K562 (cell line): ENCODE results near the gene SELENOK. TPM values are rescaled to one million over a fixed set of nuclear protein-coding genes. Genes with fewer than 3 reads are reported as not detected.

Experiments
- ATAC-seq: fragments of 200-7000 bp; cut with Tn5 transposase; 3 replicates; pipeline ENCODE4 v1.9.1; 2020; ENCODE audit warnings: moderate library complexity
- BruUV-seq: library from RNA; stranded (reverse); fragments of 400-500 nt; replicated peaks from 2 replicates; lab custom pipeline; 2021; lab: Mats Ljungman, UMichigan
- CTCF ChIA-PET: fragments of 300-600 bp; formaldehyde crosslinking; extraction: SDS; loops from one replicate; lab custom pipeline; 2021; ENCODE audit warnings: low intra/inter-chr PET ratio; lab: Yijun Ruan, JAX
- POLR2A ChIA-PET: fragments of 300-600, 350-650 bp; sonication (Branson Sonifier 250); formaldehyde crosslinking; extraction: SDS; loops from one replicate; lab custom pipeline; 2021; ENCODE audit warnings: antibody characterized with exemption, inconsistent platforms; lab: Yijun Ruan, JAX
- DNase-seq, 4 experiments: peaks; one replicate each; pipeline versions ENCODE4 v3.0.0 to v3.0.0-alpha.2; 2011 to 2018; ENCODE audit warnings: low spot score in 3 of 4, mixed read lengths in 3 of 4; ENCODE audit errors: extremely low read depth in 1 of 4
- FAIRE-seq: peaks from 2 replicates; lab custom pipeline; 2011; peaks lifted over from hg19 to GRCh38; lab: Jason Lieb, UNC
- H2AFZ ChIP-seq: 2 replicates; pipeline ENCODE4 v1.6.0; 2011; ENCODE audit warnings: low read depth, low read length, control low read depth, inconsistent platforms
- H3K27ac ChIP-seq: fragments of 200-600 bp; 3 replicates; pipeline ENCODE4 v1.8.0; 2011; ENCODE audit warnings: low read depth, mild to moderate bottlenecking, control low read depth, inconsistent platforms, low read length, moderate library complexity, mixed read lengths; ENCODE audit errors: extremely low read depth
- H3K27me3 ChIP-seq, 2 experiments: fragments of 300-600 bp in 1 of 2; 2 replicates in 1 of 2; 3 replicates in 1 of 2; pipeline versions ENCODE4 v1.6.0 to v1.8.0; 2011; ENCODE audit warnings: inconsistent platforms in 2 of 2, low read length in 2 of 2, mild to moderate bottlenecking in 1 of 2, mixed read lengths in 1 of 2, moderate library complexity in 1 of 2; ENCODE audit not compliant: control insufficient read depth in 2 of 2, insufficient read depth in 2 of 2
- H3K36me3 ChIP-seq: fragments of 300-600 bp; 3 replicates; pipeline ENCODE4 v1.8.0; 2011; ENCODE audit warnings: mild to moderate bottlenecking, low read length, inconsistent platforms; ENCODE audit not compliant: control insufficient read depth, insufficient read depth
- H3K4me1 ChIP-seq, 2 experiments: fragments of 200-600 bp in 1 of 2; replicated peaks in 1 of 2; 2 replicates in 1 of 2; 3 replicates in 1 of 2; pipeline versions ENCODE4 v1.5.1 to v1.8.0; 2011; ENCODE audit warnings: inconsistent platforms in 2 of 2, low read length in 2 of 2, mild to moderate bottlenecking in 1 of 2, mixed read lengths in 1 of 2, moderate library complexity in 1 of 2; ENCODE audit not compliant: control insufficient read depth in 2 of 2, insufficient read depth in 2 of 2
- H3K4me2 ChIP-seq: 2 replicates; pipeline ENCODE4 v1.6.1; 2011; ENCODE audit warnings: low read length, control low read depth, inconsistent platforms, mixed read lengths; ENCODE audit not compliant: insufficient read depth
- H3K4me3 ChIP-seq: fragments of 200-600 bp; sonication (generic), shearing (Covaris generic); 2 replicates; pipeline ENCODE4 v1.5.1; 2016; ENCODE audit warnings: control low read depth, inconsistent platforms
- H3K79me2 ChIP-seq: fragments of 200-600 bp; 3 replicates; pipeline ENCODE4 v1.8.0; 2011; ENCODE audit warnings: low read length, inconsistent platforms; ENCODE audit not compliant: control insufficient read depth, insufficient read depth
- H3K9ac ChIP-seq, 2 experiments: 2 replicates each; pipeline versions ENCODE4 v1.6.0 to v1.6.1; 2011; ENCODE audit warnings: low read depth in 2 of 2, low read length in 2 of 2, control low read depth in 1 of 2, inconsistent platforms in 1 of 2, mild to moderate bottlenecking in 1 of 2, mixed read lengths in 1 of 2; ENCODE audit not compliant: insufficient read depth in 1 of 2
- H3K9me1 ChIP-seq: one replicate; pipeline ENCODE4 v1.6.0; 2011; ENCODE audit warnings: inconsistent platforms, mild to moderate bottlenecking, low read length, moderate library complexity; ENCODE audit not compliant: control insufficient read depth, insufficient read depth
- H3K9me3 ChIP-seq: replicated peaks from 2 replicates; pipeline ENCODE4 v1.5.1; 2011; ENCODE audit warnings: low read depth, low read length, inconsistent platforms; ENCODE audit not compliant: control insufficient read depth, insufficient read depth
- H4K20me1 ChIP-seq: replicated peaks from 2 replicates; pipeline ENCODE4 v1.6.1; 2011; ENCODE audit warnings: low read length, inconsistent platforms, mixed read lengths; ENCODE audit not compliant: control insufficient read depth, insufficient read depth
- BACH1 ChIP-seq: fragments of 200-800 bp; sonication (Bioruptor generic); IDR thresholded peaks from 2 replicates; pipeline ENCODE4 v1.6.1; 2016; ENCODE audit warnings: missing genetic modification characterization, missing compliant biosample characterization
- CBX2 ChIP-seq: fragments of 200-600 bp; sonication (generic); IDR thresholded peaks from one replicate; pipeline ENCODE4 v1.6.1; 2012; ENCODE audit warnings: mild to moderate bottlenecking, low read length, inconsistent platforms; ENCODE audit not compliant: insufficient read depth, poor library complexity, severe bottlenecking
- DNMT1 ChIP-seq: fragments of 450-650 bp; IDR thresholded peaks from 2 replicates; pipeline ENCODE4 v1.6.1; 2016; ENCODE audit warnings: antibody characterized with exemption, mild to moderate bottlenecking
- FOXJ2 ChIP-seq: fragments of 200-800 bp; sonication (Bioruptor generic); IDR thresholded peaks from 2 replicates; pipeline ENCODE4 v1.6.1; 2016; ENCODE audit warnings: missing genetic modification characterization, missing compliant biosample characterization
- POLR2G ChIP-seq: fragments of 200-400 bp; formaldehyde crosslinking; IDR thresholded peaks from 2 replicates; pipeline ENCODE4 v1.6.1; 2017; ENCODE audit warnings: low read depth, mild to moderate bottlenecking, antibody characterized with exemption, low read length, moderate library complexity
- PTTG1 ChIP-seq: fragments of 450-650 bp; IDR thresholded peaks from 2 replicates; pipeline ENCODE4 v1.6.1; 2016; ENCODE audit warnings: low read depth, mild to moderate bottlenecking, missing genetic modification characterization, missing compliant biosample characterization
- RAD21 ChIP-seq, 2 experiments: fragments of 250-450 bp in 1 of 2; fragments of 450-650 bp in 1 of 2; sonication (Bioruptor Pico) in 1 of 2; formaldehyde crosslinking in 1 of 2; IDR thresholded peaks in 1 of 2; conservative IDR thresholded peaks in 1 of 2; 2 replicates each; pipeline versions ENCODE4 v1.4.0 to v1.8.0; 2020 to 2022; ENCODE audit warnings: mild to moderate bottlenecking in 2 of 2, moderate library complexity in 1 of 2
- TCF15 ChIP-seq: fragments of 250-450 bp; sonication (Bioruptor Pico); IDR thresholded peaks from 2 replicates; pipeline ENCODE4 v1.8.0; 2022; ENCODE audit warnings: moderate library complexity, mild to moderate bottlenecking, inconsistent platforms
- TOE1 ChIP-seq, 2 experiments: fragments of 450-650 bp in 1 of 2; sonication (generic) in 1 of 2; formaldehyde crosslinking in 1 of 2; IDR thresholded peaks; 2 replicates each; pipeline versions ENCODE4 v1.7.1 to v1.8.0; 2016 to 2022; ENCODE audit warnings: borderline replicate concordance in 2 of 2, mild to moderate bottlenecking in 2 of 2, antibody characterized with exemption in 1 of 2, inconsistent platforms in 1 of 2, low read depth in 1 of 2, missing genetic modification reagents in 1 of 2, moderate library complexity in 1 of 2
- TSC22D4 ChIP-seq: fragments of 450-650 bp; IDR thresholded peaks from 2 replicates; pipeline ENCODE4 v1.6.1; 2016; ENCODE audit warnings: missing genetic modification characterization, missing biosample characterization, control low read depth
- ZNF668 ChIP-seq: fragments of 250-450 bp; sonication (Bioruptor Pico); IDR thresholded peaks from 2 replicates; pipeline ENCODE4 v1.8.0; 2022; ENCODE audit warnings: mild to moderate bottlenecking, inconsistent platforms
- WGBS: fragments of 100-300 bp; shearing (Covaris generic); methylation state at CpG from one replicate; pipeline ENCODE4 v1.1.6; 2016; ENCODE audit warnings: low coverage, mixed read lengths; ENCODE audit not compliant: insufficient coverage; ENCODE audit errors: missing lambda C conversion rate; 5-methylcytosine and 5-hydroxymethylcytosine counted together
- in situ Hi-C: fragments of 300-500 bp; cut with MboI; formaldehyde crosslinking; loops from 4 replicates; pipeline ENCODE4 v1.15.0; 2018; ENCODE audit warnings: inconsistent platforms, mixed read lengths
- intact Hi-C: fragments of 100-400 bp; cut with micrococcal nuclease; formaldehyde crosslinking; loops from 2 replicates; pipeline ENCODE4 v1.14.2; 2022
- polyA plus RNA-seq, 8 experiments: library from polyadenylated mRNA; depleted of rRNA in 4 of 8; stranded (reverse) in 5 of 8; unstranded in 3 of 8; fragments of >200 nt; fragmentation: Nextera tagmentation in 2 of 8; fragmentation: Illumina TruSeq in 1 of 8; extraction: Ambion mirVana in 2 of 8; extraction: Trizol in 1 of 8; gene quantifications; 2 replicates each; pipeline versions ENCODE4 v1.2.1 to v1.2.3, GENCODE V29; 2011 to 2014; ENCODE audit warnings: inconsistent platforms in 1 of 8, missing spikeins in 1 of 8
- total RNA-seq, 7 experiments: library from RNA; depleted of rRNA in 6 of 7; stranded (reverse); fragments of >200 nt in 6 of 7; fragmentation: Illumina TruSeq in 2 of 7; extraction: Trizol in 2 of 7; gene quantifications; 2 replicates each; pipeline versions ENCODE4 v1.2.1 to v1.2.3, GENCODE V29; 2011 to 2021; ENCODE audit warnings: low replicate concordance in 1 of 7
- TF ChIP-seq, protein P1 (sequence below): sonication (generic); formaldehyde crosslinking; IDR thresholded peaks from 2 replicates; pipeline ENCODE4 v1.8.1; 2023; ENCODE audit warnings: mild to moderate bottlenecking, missing genetic modification reagents
- TF ChIP-seq, protein P2 (sequence below), 3 experiments: IDR thresholded peaks in 2 of 3; conservative IDR thresholded peaks in 1 of 3; 2 replicates each; pipeline ENCODE4 v1.5.1; 2011 to 2012; ENCODE audit warnings: low read length in 3 of 3, mild to moderate bottlenecking in 3 of 3, control low read depth in 2 of 3, improper control_type of control experiment in 1 of 3, inconsistent platforms in 1 of 3, low read depth in 1 of 3, mixed read lengths in 1 of 3, moderate library complexity in 1 of 3; ENCODE audit not compliant: insufficient read depth in 2 of 3

The SELENOK gene
- total and polyA plus RNA-seq, 9 of the 15 experiments (the other 6 are each of a cell fraction or from before 2014, with no cell fraction given) = 18.3 to 164 (median 34.8) TPM

DNA sequence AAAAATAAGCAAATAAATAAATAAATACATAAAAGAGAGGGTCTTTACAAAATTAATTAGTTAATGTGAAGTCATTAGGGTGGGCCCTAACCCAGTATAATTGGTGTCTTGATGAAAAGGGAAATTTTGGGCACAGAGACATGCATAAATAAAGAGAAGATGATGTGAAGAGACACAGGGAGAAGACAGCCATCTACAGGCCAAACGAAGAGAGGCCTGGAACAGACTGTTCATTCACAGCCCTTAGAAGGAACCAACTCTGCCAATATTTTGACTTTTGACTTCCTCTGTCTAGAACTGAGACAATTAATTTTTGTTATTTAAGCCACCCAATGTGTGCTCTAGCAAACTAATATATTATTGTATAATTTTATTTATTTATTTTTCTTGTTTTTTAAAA lies 29.6 kb upstream of the SELENOK start:
- no peak for DNase-seq

More for the DNA sequence above, 29.6 kb upstream of the SELENOK start:
- TF ChIP-seq TOE1 (IDR thresholded peaks at IDR 0.05; ENCODE audit: borderline replicate concordance) (no peak), TOE1 (CRISPR knock-in tag; IDR thresholded peaks at IDR 0.05; ENCODE audit: borderline replicate concordance, low read depth) (no peak), TSC22D4 (tag) (no peak), DNMT1 (no peak), FOXJ2 (no peak), ZNF668 (CRISPR knock-in tag) (no peak), POLR2G (no peak), TCF15 (CRISPR knock-in tag) (no peak), RAD21 (CRISPR knock-in tag; conservative IDR thresholded peaks at IDR 0.05 in 1 of 2, IDR thresholded peaks at IDR 0.05 in 1 of 2) (peak in 1 of 2 experiments; percentile 36; a peak in 1 of 4 replicates), CBX2 (no peak), PTTG1 (no peak), BACH1 (tag) (no peak)
- TF ChIP-seq, protein P1, sequence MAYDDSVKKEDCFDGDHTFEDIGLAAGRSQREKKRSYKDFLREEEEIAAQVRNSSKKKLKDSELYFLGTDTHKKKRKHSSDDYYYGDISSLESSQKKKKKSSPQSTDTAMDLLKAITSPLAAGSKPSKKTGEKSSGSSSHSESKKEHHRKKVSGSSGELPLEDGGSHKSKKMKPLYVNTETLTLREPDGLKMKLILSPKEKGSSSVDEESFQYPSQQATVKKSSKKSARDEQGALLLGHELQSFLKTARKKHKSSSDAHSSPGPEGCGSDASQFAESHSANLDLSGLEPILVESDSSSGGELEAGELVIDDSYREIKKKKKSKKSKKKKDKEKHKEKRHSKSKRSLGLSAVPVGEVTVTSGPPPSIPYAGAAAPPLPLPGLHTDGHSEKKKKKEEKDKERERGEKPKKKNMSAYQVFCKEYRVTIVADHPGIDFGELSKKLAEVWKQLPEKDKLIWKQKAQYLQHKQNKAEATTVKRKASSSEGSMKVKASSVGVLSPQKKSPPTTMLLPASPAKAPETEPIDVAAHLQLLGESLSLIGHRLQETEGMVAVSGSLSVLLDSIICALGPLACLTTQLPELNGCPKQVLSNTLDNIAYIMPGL = no peak
- TF ChIP-seq, protein P2, sequence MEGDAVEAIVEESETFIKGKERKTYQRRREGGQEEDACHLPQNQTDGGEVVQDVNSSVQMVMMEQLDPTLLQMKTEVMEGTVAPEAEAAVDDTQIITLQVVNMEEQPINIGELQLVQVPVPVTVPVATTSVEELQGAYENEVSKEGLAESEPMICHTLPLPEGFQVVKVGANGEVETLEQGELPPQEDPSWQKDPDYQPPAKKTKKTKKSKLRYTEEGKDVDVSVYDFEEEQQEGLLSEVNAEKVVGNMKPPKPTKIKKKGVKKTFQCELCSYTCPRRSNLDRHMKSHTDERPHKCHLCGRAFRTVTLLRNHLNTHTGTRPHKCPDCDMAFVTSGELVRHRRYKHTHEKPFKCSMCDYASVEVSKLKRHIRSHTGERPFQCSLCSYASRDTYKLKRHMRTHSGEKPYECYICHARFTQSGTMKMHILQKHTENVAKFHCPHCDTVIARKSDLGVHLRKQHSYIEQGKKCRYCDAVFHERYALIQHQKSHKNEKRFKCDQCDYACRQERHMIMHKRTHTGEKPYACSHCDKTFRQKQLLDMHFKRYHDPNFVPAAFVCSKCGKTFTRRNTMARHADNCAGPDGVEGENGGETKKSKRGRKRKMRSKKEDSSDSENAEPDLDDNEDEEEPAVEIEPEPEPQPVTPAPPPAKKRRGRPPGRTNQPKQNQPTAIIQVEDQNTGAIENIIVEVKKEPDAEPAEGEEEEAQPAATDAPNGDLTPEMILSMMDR (IDR thresholded peaks at IDR 0.05 in 2 of 3, conservative IDR thresholded peaks at IDR 0.05 in 1 of 3; ENCODE audit: insufficient read depth in 2 of 3, low read depth in 1 of 3, low read length in 3 of 3) = peak in 1 of 3 experiments; percentile 41; a peak in 2 of 6 replicates
- no peak overlapping the region for H3K27ac ChIP-seq
- no TSS peak for BruUV-seq
- in situ Hi-C loops = no loop called here
- no peak overlapping the region for H2AFZ ChIP-seq
- no peaks in the 10 kb centered on the region for H3K27me3 ChIP-seq
- no peak overlapping the region for H3K9ac ChIP-seq
- no peak overlapping the region for H3K4me3 ChIP-seq
- H3K9me3 ChIP-seq = no peaks in the 10 kb centered on the region
- no peak for FAIRE-seq
- CTCF ChIA-PET = no interaction called here
- no peaks in the 10 kb centered on the region for H3K36me3 ChIP-seq
- H4K20me1 ChIP-seq = no peaks in the 10 kb centered on the region
- H3K4me2 ChIP-seq = no peak overlapping the region
- intact Hi-C loops = loop anchor here (10.0 kb wide), 1 partner anchor 246 kb away; no protein-coding TSS in a partner anchor
- WGBS = 0% methylated on average over 1 of the region's 1 CpG
- no peak; the same call in 2 of the 3 replicates for ATAC-seq
- H3K4me1 ChIP-seq = no peaks in the 10 kb centered on the region
- POLR2A ChIA-PET = interaction anchor here (0.7 kb wide), 1 partner anchor 339 kb away, joined by 3 read pairs; no protein-coding TSS in a partner anchor
- H3K79me2 ChIP-seq = no peaks in the 10 kb centered on the region
- no peaks in the 10 kb centered on the region for H3K9me1 ChIP-seq
